GM12873 (cell line): ENCODE results near the gene RETREG3.

Source experiments
- TF ChIP-seq, protein P1 (sequence below): IDR thresholded peaks from 2 replicates; pipeline ENCODE4 v1.5.1; 2012; ENCODE audit warnings: low read depth, mild to moderate bottlenecking, moderate library complexity, low read length, control low read depth; ENCODE audit not compliant: insufficient read depth; ENCODE audit errors: missing control alignments

The RETREG3 gene

GRCh38 chr17:42609182-42609813 is at the start of gene RETREG3, which contains the start of gene TUBG1:
Gene RETREG3 (minus strand): TSS chr17:42609374. CDS start chr17:42609324, 50 bp downstream.
Gene TUBG1 (plus strand): TSS chr17:42609683. CDS start chr17:42609738, 55 bp downstream.
- TF ChIP-seq, protein P1, sequence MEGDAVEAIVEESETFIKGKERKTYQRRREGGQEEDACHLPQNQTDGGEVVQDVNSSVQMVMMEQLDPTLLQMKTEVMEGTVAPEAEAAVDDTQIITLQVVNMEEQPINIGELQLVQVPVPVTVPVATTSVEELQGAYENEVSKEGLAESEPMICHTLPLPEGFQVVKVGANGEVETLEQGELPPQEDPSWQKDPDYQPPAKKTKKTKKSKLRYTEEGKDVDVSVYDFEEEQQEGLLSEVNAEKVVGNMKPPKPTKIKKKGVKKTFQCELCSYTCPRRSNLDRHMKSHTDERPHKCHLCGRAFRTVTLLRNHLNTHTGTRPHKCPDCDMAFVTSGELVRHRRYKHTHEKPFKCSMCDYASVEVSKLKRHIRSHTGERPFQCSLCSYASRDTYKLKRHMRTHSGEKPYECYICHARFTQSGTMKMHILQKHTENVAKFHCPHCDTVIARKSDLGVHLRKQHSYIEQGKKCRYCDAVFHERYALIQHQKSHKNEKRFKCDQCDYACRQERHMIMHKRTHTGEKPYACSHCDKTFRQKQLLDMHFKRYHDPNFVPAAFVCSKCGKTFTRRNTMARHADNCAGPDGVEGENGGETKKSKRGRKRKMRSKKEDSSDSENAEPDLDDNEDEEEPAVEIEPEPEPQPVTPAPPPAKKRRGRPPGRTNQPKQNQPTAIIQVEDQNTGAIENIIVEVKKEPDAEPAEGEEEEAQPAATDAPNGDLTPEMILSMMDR, result peak; percentile 31

GRCh38 chr17:42657824-42658588 is 48.8 kb upstream of the RETREG3 start:
- TF ChIP-seq, protein P1, result no peak

GRCh38 chr17:42655528-42655927 is 46.4 kb upstream of the RETREG3 start:
- TF ChIP-seq, protein P1, result no peak

DNA sequence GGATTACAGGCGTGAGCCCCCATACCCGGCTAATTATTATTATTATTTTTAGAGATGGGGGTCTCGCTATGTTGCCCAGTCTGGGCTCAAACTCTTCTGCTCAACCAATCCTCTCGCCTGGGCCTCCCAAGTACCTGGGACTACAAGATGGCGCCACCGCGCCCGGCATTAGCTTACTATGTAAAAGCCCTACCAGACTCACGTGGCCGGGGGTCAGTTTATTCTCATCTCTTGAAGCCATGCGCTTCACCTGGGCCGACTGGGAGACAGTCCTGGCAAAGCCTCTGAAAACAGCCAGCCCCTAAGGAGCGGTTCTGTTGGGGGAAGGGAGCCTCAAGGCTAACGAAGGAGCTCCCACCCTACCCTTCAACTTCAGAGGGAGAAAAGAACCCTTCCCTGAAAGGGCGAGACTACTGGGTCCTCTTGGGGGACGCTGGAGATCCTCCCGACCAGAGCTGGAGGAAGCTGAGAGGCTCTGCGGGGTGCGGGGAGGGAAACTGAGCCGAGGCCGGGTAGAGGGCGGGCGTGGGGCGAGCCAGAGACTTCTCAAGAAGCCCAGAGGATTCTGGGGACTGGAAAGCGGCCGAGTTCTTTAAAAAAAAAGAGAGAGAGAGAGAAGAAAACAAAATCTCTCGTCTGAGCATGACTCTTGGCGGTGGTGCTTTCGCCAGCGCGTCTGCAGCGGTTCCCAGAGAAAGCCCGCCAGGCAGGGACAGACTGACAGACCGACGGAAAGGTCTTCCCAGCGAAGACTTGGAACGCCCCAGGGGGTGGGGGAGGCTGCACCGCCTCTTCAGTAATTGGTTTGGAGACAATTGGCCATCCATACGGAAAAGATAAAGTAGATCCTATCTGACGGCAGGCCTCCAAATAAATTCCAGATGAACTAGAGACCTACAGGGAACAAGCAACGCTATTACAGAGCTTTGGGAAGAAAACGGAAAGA is 44.3 kb upstream of the RETREG3 start:
- TF ChIP-seq, protein P1, result no peak

GRCh38 chr17:42651392-42651791 is 42.2 kb upstream of the RETREG3 start:
- TF ChIP-seq, protein P1, result no peak

DNA sequence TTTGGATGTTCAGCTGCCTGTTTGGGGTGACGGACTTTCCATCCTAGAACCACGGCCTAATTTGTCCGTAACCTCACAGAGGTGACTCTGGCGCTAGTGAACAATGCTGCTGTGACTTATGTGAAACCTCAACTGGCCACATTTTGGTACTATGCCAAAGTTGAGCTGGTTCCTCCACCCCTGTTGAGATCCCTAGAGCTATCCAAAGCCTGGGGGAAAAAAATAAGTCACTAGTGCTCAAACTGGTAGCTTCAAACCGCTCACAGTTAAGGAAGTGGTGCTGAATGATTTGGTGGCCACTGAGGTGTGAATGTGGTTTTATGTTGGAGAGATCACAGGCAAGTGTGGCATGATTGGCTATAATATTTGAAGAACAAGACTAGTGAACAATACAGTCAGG is 38.6 kb upstream of the RETREG3 start:
- TF ChIP-seq, protein P1, result no peak
